NCI-H1694 treated with DMSO at 0.1 percent for 48 hours (cell line): Measurements from ENCODE around the gene SPOCK1.
"Not testable (repeated sequence)": the region's sequence is repeated elsewhere in the genome, so short reads cannot be mapped to it uniquely, and the experiment has no call there.

ENCODE experiments used
- DNase-seq: peaks from one replicate; lab custom pipeline; 2025; lab: John Stamatoyannopoulos, UW

The SPOCK1 gene

DNA sequence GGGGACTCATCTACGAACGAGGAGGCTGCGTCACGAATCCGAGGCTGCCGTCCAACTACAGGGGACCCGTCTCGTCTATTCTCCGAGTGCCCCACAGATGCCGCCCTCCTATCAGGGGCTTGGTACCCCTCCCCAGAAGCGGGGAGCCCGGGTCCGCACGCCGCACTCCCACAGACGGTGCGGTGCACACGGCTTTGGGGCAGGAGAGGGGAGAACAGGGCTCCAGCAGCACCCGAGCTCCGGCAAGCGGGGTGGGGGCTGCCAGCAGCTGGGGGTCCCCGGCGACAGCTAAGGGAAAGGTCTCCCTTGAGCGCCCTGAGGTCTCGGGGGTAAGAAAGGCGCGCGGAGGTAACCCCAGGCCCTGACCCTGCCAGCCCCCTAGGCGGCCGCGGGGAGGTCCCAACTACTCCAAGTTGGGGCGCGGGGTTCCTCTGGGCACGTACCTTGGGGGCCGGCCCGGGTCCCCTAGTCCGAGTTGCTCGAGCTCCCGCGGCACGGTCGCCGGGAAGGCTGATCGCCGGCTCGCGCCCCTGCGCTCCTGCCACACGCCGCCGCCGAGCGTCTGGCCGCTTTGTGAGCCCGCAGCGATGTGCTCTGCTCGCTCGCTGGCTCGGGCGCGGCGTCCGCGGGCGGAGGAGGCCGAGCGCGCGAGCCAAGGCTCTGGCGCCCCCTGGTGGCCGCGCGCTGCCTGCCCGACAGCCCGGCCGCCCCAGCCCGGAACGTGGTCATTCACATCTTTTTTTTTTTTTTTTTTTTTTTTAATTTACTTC lies at the start of gene SPOCK1:
Gene SPOCK1, minus strand, starts transcription at position 591 of the 770 bp plus-strand sequence.
- DNase-seq, result peak; percentile 32

DNA sequence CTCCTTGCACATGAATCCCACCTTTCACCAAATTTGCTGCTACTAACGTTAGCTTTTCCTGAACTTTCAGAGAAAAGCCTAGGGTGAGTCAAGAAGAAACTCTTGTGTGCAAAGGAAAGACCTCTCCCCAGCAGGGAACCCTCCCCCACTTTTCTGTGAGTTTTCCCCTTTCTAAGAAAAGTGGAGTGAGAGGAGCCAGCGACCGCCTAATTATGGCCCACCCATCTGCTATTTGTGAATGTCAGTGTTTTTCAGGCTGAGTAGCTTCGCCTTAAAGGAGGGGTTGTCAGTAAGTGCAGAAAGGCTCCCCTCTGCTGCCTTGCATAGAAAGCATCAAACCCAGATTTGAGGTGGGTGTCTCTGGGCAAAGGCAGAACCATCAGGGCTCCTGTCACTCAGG lies 46.8 kb upstream of the SPOCK1 start:
- DNase-seq, result no peak

DNA sequence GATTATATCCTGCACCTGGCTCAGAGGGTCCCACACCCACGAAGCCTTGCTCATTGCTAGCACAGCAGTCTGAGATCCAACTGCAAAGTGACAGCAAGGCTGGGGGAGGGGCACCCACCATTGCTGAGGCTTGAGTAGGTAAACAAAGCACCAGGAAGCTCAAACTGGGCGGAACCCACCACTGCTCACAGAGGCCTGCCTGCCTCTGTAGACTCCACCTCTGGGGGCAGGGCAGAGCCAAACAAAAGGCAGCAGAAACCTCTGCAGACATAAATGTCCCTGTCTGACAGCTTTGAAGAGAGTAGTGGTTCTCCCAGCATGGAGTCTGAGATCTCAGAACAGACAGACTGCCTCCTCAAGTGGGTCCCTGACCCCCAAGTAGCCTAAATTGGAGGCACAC lies 36.3 kb upstream of the SPOCK1 start:
- DNase-seq, result not testable (repeated sequence)

DNA sequence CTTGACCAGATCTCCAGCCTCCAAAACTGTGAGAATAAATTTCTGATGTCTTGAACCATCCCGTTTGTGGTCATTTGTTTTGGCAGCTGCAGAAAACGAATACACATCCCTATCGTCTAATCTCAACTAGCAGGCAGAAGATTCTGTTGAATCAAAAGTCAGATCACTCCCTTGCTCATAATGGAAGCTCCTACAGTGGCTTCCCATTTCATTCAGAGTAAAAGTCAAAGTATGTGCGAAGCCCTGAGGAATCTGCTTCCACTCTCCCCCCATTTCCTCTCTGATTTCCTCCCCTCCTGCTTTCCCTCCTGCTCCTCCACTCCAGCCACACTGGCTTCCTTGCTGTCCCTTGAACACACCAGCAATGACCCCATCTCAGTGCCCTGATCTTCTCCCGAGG lies 34.8 kb upstream of the SPOCK1 start:
- no peak for DNase-seq

DNA sequence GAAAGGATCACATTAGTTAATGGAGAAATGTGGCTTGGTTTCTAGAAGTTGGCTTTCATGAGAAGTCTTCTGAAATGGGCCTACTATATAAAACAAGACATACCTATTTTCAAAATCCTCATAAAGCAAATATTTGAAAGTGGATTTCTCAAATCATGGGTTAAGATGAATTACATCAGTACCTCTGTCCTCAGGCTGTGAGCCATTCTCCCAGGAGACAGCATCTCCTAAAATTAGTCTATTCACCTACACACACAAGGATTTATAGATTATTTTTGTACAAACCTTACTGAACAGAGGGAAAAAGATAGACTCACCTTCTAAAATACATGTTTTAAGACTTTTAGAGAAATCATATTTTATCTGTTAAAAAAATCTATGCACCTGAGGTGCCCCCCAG lies 32.1 kb upstream of the SPOCK1 start:
- no peak for DNase-seq

DNA sequence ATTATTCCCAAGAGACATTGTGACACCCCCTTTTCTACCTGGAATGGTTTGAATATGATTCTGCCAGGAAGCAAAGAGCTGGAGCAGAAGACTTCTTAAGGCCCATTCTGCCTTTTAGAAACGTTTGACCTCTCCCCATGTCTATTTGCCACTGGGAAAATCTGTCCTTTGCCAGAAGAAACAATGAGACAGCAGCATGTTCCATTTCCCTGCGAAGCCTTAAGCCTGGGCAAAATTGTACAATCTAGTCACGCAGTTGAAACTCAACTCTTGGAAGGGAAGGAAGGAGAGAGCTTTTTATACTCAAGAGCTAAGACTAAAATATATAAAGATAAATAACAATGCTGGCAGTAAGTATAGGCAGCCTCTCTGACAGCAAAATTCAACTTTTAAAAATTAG lies 22.1 kb upstream of the SPOCK1 start:
- DNase-seq, result no peak

DNA sequence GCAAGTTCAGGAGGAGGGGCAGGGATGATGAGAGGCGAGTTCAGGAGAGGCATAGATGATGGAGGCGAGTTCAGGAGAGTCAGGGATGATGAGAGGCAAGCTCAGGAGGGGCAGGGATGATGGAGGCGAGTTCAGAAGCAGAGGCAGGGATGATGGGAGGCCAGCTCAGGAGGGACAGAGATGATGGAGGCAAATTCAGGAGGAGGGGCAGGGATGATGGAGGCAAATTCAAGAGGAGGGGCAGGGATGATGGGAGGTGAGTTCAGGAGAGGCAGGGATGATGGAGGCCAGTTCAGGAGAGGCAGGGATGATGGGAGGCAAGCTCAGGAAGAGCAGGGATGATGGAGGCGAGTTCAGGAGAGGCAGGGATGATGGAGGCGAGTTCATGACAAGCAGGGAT lies 17.8 kb upstream of the SPOCK1 start:
- no peak for DNase-seq

DNA sequence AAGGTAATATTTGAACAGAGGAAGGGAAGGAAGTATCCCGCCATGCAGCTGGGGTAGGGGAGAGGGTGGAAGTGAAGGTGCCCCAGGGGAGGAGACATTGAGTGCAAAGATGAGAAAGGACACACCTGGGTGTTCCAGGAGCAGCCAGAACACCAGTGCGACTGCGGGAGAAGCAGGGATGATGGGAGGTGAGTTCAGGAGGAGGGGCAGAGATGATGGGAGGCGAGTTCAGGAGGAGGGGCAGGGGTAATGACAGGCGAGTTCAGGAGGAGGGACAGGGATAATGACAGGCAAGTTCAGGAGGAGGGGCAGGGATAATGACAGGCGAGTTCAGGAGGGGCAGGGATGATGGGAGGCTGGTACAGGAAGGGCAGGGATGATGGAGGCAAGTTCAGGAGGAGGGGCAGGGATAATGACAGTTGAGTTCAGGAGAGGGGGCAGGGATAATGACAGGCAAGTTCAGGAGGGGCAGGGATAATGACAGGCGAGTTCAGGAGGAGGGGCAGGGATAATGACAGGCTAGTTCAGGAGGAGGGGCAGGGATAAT lies 17.2 kb upstream of the SPOCK1 start:
- no peak for DNase-seq

DNA sequence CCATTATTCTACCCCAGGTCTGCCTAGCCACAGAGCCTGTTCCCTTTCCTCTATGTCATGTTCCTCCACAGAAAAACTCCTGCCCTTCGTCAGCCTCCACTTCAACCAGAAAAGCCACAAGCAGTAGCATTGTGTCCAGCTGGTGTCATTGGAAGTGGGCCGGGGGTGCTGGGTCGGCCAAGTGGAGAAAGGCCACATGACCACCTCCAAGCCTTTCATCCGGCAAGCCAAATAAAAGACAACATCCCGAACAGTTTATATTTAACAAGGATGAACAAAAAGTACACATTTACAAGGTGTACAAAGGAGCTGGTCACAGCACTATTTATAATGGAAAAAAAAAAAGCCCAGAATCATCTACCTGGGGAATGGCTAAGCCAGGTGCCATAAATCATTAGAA lies 16.1 kb upstream of the SPOCK1 start:
- no peak for DNase-seq

DNA sequence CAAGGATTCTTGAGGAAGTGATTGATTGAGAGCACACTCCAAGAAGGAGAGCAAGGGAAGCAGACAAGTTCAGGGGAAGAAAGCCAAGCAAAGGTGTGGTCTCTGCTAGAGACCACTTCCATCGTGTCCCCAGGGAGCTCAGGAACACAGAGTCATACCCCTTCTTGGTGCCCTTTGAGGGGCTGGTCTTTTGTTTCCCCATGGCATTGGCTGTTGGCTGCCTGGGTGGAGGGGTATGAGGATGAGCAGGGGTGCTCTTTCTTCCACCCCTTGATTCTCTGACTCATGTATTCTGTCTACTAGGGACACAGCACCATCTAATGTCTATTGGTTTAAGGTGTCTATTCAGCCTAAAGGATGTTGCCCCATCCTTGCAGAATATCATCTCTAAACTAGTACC lies 11.5 kb upstream of the SPOCK1 start:
- no peak for DNase-seq

DNA sequence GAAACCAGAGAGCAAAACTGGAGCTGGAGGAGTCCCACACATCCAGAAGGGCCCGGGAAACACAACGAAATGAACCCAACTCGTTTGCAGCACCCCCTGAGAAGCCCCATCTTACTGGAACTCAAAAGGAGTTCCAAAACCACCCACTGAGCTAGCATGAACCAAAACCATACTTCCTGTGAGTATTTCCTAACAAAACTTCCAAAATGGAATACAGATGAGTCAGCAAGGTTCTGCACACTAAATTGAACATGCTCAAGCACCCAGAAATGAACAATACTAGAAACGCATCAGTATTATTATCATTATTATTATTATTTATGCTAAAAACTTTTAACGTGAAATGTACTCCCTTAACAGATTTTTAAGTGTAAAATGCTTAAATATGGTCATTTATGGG lies 8.0 kb upstream of the SPOCK1 start:
- DNase-seq, result no peak

DNA sequence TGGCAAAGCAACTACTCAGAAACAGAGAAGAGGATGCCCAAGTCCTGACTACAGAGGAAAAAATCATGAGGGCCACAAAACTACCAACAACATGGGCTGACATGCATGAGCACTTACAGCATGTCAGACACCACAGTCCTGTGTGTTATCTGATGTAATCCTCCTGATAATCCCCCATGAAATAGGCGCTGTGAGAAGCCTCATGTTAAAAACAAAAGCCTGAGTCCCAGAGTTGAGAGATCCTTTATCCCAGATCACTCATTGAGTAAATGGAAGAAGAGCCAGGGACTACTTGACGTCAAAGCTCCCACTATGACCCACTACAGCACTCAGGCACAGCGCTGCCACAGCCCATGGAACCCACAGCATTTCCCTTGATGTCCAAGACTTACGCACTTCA lies 7.2 kb upstream of the SPOCK1 start:
- DNase-seq, result no peak

DNA sequence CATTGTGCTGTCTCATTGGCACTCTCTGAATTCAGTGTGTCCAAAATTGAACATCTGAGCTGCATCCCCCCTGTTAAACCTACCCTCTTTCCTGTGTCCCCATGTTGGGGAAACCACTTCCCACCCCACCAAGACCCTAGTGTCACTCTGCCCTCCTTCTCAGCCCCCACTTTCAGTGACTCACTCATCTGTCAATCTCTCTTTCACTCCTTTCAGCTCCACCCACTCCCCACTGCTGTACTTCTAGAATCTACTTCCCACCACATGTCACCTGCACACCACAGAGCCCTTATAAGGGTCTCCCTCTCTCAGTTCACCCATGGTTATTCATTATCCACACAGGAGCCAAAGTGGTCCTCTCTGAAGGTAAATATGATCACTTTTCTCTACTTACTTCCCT lies 5.8 kb upstream of the SPOCK1 start:
- DNase-seq, result no peak

DNA sequence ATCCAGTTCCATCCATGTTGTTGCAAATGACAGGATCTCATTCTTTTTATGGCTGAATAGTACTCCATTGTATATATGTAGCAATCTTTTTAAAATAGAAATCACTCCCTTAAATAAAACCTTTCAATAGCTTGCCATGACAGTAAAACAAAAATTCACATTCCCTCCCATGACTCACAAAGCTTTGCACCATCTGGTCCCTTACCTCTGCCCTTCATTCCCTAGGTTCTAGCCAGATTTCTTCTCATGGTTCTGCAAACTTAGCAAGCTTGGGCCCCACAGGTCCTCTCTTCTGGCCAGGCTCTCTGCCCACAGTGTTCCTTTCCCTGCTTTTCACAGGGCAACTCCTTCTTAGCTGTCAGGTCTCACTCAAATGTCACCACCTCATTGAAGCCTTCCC lies 4.3 kb upstream of the SPOCK1 start:
- no peak for DNase-seq

DNA sequence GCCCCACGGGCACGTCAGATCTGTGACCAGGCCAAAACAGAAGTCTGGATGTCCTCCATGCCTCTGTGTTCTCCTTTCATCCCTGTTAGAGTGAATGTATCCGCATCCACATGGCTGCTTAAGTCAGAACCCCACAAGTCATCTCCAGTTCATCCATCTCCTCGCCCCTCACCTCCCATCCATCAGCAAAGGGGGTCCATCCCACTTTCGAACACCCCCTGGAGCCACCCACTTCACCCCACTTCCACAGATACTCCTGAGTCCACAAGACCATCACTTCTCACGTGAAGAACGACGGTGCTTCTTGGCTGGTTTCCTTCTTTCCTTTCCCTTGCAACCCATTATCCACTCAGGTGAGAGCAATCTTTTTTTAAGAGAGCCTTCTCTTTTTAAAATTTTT lies 3.5 kb upstream of the SPOCK1 start:
- no peak for DNase-seq

DNA sequence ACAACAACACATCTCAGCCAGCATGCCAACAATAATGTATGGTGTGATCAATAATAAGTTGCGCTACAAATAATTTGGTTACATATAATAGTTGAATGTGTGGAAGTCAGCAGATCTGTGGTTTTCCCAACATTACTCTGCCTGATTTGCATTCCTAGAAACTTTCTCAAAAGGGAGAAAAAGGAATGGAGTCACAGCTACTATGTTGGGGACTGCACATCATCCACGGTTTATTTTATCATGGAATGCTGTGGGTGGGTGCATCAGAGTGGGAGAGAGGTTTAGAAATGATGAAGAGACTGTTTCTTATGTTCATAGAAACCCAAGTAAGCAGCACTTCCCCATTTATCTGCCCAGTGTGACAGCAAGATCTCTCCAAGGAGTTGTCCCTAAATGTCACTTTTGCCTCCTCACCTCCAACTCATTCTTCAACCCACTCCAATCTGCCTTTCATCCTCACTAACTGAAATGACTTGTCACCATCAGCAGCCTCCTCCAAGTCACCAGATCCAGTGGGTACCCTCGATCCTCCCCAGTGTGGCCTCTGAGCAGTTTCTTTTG lies 2.8 kb upstream of the SPOCK1 start:
- no peak for DNase-seq

DNA sequence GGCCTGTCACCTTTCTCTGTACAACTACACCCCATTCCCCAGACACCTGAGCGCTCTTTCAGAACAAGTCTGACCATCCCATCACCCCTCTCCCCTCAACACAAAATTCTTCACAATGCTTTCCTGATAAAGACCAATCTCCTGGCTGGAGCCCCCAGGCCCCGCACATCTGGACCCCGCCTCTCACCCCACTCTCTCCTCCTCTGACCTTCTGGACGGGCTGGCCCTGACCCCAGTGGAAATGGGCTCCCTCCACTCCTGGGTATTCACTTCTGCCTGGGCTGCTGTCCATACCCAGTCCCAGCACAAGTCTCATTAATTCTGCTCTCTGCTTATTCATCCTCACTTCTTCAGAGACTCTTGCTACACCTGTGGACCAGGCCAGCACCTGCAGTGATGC lies 2.1 kb upstream of the SPOCK1 start:
- no peak for DNase-seq

DNA sequence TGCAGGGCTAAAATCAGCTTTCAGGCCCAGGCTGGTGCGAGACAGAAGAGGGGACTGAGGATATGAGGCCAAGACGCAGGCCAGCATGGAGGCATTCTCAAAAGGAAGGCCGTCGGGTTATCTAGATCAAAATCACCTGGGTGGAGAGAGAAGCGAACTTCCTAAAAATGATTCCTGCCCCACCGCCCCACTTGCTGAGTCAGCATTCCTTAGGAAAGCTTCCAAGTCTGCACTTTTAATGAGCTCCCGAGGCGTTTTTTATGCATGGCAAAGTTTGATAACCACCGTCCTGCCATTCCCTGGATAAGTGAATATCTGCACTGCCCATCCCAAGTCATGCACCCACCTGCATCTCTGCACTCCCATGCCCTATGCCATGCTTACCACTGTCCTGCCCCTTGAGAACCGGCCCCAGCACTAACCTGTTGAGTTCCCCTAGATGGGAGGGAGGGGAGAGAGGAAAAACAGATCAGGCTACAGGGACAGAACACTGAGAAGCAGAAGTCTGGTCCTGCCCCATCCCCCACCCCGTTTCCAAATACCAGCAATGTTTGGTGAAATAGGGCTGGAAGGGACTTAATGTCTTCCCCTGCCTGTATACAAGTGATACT lies 1.6 kb upstream of the SPOCK1 start:
- no peak for DNase-seq

DNA sequence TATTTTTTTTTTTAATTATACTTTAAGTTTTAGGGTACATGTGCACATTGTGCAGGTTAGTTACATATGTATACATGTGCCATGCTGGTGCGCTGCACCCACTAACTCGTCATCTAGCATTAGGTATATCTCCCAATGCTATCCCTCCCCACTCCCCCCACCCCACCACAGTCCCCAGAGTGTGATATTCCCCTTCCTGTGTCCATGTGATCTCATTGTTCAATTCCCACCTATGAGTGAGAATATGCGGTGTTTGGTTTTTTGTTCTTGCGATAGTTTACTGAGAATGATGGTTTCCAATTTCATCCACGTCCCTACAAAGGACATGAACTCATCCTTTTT lies 351 bp upstream of the SPOCK1 start:
- DNase-seq, result not testable (repeated sequence)

DNA sequence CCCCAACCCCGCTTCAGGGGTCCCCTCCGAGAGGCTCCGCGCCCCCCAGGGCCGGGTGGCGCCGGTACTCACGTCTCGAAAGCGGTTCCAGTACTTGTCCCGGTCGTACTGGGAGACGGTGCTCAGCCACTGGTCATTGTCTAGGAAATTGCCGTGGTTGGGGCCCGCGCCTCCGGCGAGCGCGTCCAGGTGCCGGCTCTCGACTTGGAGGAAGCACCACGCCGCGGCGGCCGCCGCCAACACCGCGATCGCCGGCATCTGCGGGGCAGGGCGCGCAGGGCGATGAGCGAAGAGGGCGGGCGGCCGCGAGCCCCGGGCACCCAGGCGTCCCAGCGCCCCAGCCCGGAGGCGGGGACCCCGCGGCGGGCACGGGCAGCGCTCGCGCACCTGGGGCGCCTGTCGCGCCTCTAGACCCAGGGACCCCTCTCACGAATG lies 808 bp downstream of the SPOCK1 start:
- no peak for DNase-seq

DNA sequence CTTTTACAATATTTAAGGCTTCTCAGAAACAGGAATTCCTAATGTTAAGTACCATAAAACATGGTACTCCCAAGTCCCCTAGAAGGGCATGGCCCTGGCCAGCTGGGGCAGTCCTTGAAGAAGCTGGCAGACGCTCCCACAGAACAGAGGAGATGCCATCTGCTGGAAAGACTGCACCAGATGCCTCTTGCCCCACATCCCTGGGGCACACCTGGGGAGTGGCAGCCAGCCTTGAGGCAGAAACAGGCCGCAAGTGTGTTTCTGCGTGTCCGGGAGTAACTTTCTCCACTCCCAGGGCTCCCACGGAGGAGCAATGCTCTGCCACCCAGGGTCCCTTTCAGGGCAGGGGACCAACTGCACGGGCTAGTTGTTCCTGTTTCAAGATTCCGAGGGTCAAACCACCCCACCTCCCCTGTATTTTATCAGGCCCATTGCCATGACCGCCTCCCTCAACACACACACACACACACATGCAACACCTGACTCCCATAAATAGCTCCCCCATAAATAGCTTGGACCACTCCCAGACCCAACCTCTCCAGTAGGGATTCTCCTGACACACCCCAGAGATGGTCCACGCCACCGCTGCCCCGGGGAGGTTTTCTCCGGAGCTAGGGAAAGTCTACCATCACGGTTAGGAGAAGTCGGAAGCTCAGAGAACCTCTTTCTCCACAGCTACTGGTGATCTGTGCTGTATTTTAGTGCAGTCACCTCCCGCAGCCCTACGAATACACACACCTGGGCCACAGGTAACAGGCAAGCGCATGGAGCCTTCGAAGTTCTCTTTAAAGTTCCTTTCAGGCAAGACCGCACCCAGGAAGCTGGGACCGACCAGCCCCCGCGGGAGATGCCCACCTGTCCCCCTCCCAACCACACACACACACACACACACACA lies 1.5 kb downstream of the SPOCK1 start:
- no peak for DNase-seq

DNA sequence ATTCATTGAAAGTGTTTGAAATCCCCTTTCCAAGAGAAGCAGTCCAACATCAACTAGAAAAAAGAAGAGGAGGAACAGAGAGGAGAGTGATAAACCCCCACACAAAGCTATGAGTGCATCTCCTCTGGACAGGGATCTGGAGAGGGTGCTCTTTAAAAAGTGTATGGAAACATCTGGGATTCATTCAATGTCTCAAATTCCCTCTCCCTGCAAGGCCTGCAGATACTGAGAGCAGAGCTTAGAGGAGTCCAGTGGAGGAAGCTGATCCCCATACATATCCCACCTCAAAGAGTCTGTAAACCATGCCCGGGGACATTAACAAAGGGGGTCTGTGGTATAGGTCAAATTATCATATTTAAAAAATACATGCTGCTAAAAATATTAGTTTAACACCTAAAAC lies 2.2 kb downstream of the SPOCK1 start:
- DNase-seq, result no peak
